K562 (cell line): ENCODE measurements around the gene ARHGEF3. TPM values are rescaled to one million over a fixed set of nuclear protein-coding genes. Genes with fewer than 3 reads are reported as not detected.

Source experiments
- ATAC-seq: fragments of 200-7000 bp; cut with Tn5 transposase; 3 replicates; pipeline ENCODE4 v1.9.1; 2020; ENCODE audit warnings: moderate library complexity
- BruUV-seq: library from RNA; stranded (reverse); fragments of 400-500 nt; replicated peaks from 2 replicates; lab custom pipeline; 2021; lab: Mats Ljungman, UMichigan
- CTCF ChIA-PET: fragments of 300-600 bp; formaldehyde crosslinking; extraction: SDS; loops from one replicate; lab custom pipeline; 2021; ENCODE audit warnings: low intra/inter-chr PET ratio; lab: Yijun Ruan, JAX
- POLR2A ChIA-PET: fragments of 300-600, 350-650 bp; sonication (Branson Sonifier 250); formaldehyde crosslinking; extraction: SDS; loops from one replicate; lab custom pipeline; 2021; ENCODE audit warnings: antibody characterized with exemption, inconsistent platforms; lab: Yijun Ruan, JAX
- DNase-seq, 4 experiments: peaks; one replicate each; pipeline versions ENCODE4 v3.0.0 to v3.0.0-alpha.2; 2011 to 2018; ENCODE audit warnings: low spot score in 3 of 4, mixed read lengths in 3 of 4; ENCODE audit errors: extremely low read depth in 1 of 4
- FAIRE-seq: peaks from 2 replicates; lab custom pipeline; 2011; peaks lifted over from hg19 to GRCh38; lab: Jason Lieb, UNC
- H2AFZ ChIP-seq: 2 replicates; pipeline ENCODE4 v1.6.0; 2011; ENCODE audit warnings: low read depth, low read length, control low read depth, inconsistent platforms
- H3K27ac ChIP-seq: fragments of 200-600 bp; 3 replicates; pipeline ENCODE4 v1.8.0; 2011; ENCODE audit warnings: low read depth, mild to moderate bottlenecking, control low read depth, inconsistent platforms, low read length, moderate library complexity, mixed read lengths; ENCODE audit errors: extremely low read depth
- H3K27me3 ChIP-seq, 2 experiments: fragments of 300-600 bp in 1 of 2; 2 replicates in 1 of 2; 3 replicates in 1 of 2; pipeline versions ENCODE4 v1.6.0 to v1.8.0; 2011; ENCODE audit warnings: inconsistent platforms in 2 of 2, low read length in 2 of 2, mild to moderate bottlenecking in 1 of 2, mixed read lengths in 1 of 2, moderate library complexity in 1 of 2; ENCODE audit not compliant: control insufficient read depth in 2 of 2, insufficient read depth in 2 of 2
- H3K36me3 ChIP-seq: fragments of 300-600 bp; 3 replicates; pipeline ENCODE4 v1.8.0; 2011; ENCODE audit warnings: mild to moderate bottlenecking, low read length, inconsistent platforms; ENCODE audit not compliant: control insufficient read depth, insufficient read depth
- H3K4me1 ChIP-seq, 2 experiments: fragments of 200-600 bp in 1 of 2; replicated peaks in 1 of 2; 2 replicates in 1 of 2; 3 replicates in 1 of 2; pipeline versions ENCODE4 v1.5.1 to v1.8.0; 2011; ENCODE audit warnings: inconsistent platforms in 2 of 2, low read length in 2 of 2, mild to moderate bottlenecking in 1 of 2, mixed read lengths in 1 of 2, moderate library complexity in 1 of 2; ENCODE audit not compliant: control insufficient read depth in 2 of 2, insufficient read depth in 2 of 2
- H3K4me2 ChIP-seq: 2 replicates; pipeline ENCODE4 v1.6.1; 2011; ENCODE audit warnings: low read length, control low read depth, inconsistent platforms, mixed read lengths; ENCODE audit not compliant: insufficient read depth
- H3K4me3 ChIP-seq: fragments of 200-600 bp; sonication (generic), shearing (Covaris generic); 2 replicates; pipeline ENCODE4 v1.5.1; 2016; ENCODE audit warnings: control low read depth, inconsistent platforms
- H3K79me2 ChIP-seq: fragments of 200-600 bp; 3 replicates; pipeline ENCODE4 v1.8.0; 2011; ENCODE audit warnings: low read length, inconsistent platforms; ENCODE audit not compliant: control insufficient read depth, insufficient read depth
- H3K9ac ChIP-seq, 2 experiments: 2 replicates each; pipeline versions ENCODE4 v1.6.0 to v1.6.1; 2011; ENCODE audit warnings: low read depth in 2 of 2, low read length in 2 of 2, control low read depth in 1 of 2, inconsistent platforms in 1 of 2, mild to moderate bottlenecking in 1 of 2, mixed read lengths in 1 of 2; ENCODE audit not compliant: insufficient read depth in 1 of 2
- H3K9me1 ChIP-seq: one replicate; pipeline ENCODE4 v1.6.0; 2011; ENCODE audit warnings: inconsistent platforms, mild to moderate bottlenecking, low read length, moderate library complexity; ENCODE audit not compliant: control insufficient read depth, insufficient read depth
- H3K9me3 ChIP-seq: replicated peaks from 2 replicates; pipeline ENCODE4 v1.5.1; 2011; ENCODE audit warnings: low read depth, low read length, inconsistent platforms; ENCODE audit not compliant: control insufficient read depth, insufficient read depth
- H4K20me1 ChIP-seq: replicated peaks from 2 replicates; pipeline ENCODE4 v1.6.1; 2011; ENCODE audit warnings: low read length, inconsistent platforms, mixed read lengths; ENCODE audit not compliant: control insufficient read depth, insufficient read depth
- BCL6 ChIP-seq: fragments of 250-450 bp; sonication (Bioruptor Pico); IDR thresholded peaks from 2 replicates; pipeline ENCODE4 v1.4.0; 2020
- BCOR ChIP-seq: fragments of 450-650 bp; IDR thresholded peaks from 2 replicates; pipeline ENCODE4 v1.6.1; 2016
- FOXM1 ChIP-seq, 2 experiments: fragments of 450-650 bp in 1 of 2; sonication (generic) in 1 of 2; formaldehyde crosslinking in 1 of 2; IDR thresholded peaks; 2 replicates each; pipeline versions ENCODE4 v1.6.1 to v1.9.0; 2017 to 2022; ENCODE audit warnings: low read depth in 2 of 2, mild to moderate bottlenecking in 2 of 2, missing genetic modification reagents in 1 of 2, moderate library complexity in 1 of 2
- GABPB2 ChIP-seq: fragments of 250-450 bp; sonication (Bioruptor Pico); conservative IDR thresholded peaks from 2 replicates; pipeline ENCODE4 v1.5.1; 2021; ENCODE audit warnings: mild to moderate bottlenecking
- IRF1 ChIP-seq: sonication (generic); formaldehyde crosslinking; IDR thresholded peaks from 2 replicates; pipeline ENCODE4 v1.8.0; 2022; ENCODE audit warnings: missing genetic modification reagents, mild to moderate bottlenecking, borderline replicate concordance
- JUNB ChIP-seq: fragments of 450-650 bp; formaldehyde crosslinking; conservative IDR thresholded peaks from 2 replicates; pipeline ENCODE4 v1.4.0; 2020; ENCODE audit warnings: mild to moderate bottlenecking
- KDM2B ChIP-seq: fragments of 250-450 bp; sonication (Bioruptor Pico); IDR thresholded peaks from 2 replicates; pipeline ENCODE4 v1.8.0; 2021; ENCODE audit warnings: mild to moderate bottlenecking, moderate library complexity
- NFE2L1 ChIP-seq: fragments of 450-650 bp; IDR thresholded peaks from 2 replicates; pipeline ENCODE4 v1.6.1; 2016; ENCODE audit warnings: missing genetic modification characterization, low read depth, mild to moderate bottlenecking, missing compliant biosample characterization, moderate library complexity, borderline replicate concordance
- PHF20 ChIP-seq: fragments of 450-650 bp; IDR thresholded peaks from 2 replicates; pipeline ENCODE4 v1.6.1; 2018; ENCODE audit not compliant: partially characterized antibody
- POU5F1 ChIP-seq: fragments of 150-350 bp; IDR thresholded peaks from 2 replicates; pipeline ENCODE4 v1.6.1; 2014; ENCODE audit warnings: borderline replicate concordance, low read length, low read depth, mild to moderate bottlenecking; ENCODE audit not compliant: partially characterized antibody
- TAF9B ChIP-seq: fragments of 450-650 bp; IDR thresholded peaks from 2 replicates; pipeline ENCODE4 v1.6.1; 2018; ENCODE audit warnings: mild to moderate bottlenecking; ENCODE audit not compliant: partially characterized antibody
- THAP7 ChIP-seq: fragments of 250-450 bp; sonication (Bioruptor Pico); IDR thresholded peaks from 2 replicates; pipeline ENCODE4 v1.5.0; 2021
- THRAP3 ChIP-seq: fragments of 450-650 bp; IDR thresholded peaks from 2 replicates; pipeline ENCODE4 v1.6.1; 2016; ENCODE audit warnings: mild to moderate bottlenecking, inconsistent platforms, borderline replicate concordance
- ZNF586 ChIP-seq: fragments of 450-650 bp; formaldehyde crosslinking; conservative IDR thresholded peaks from 2 replicates; pipeline ENCODE4 v1.4.0; 2020; ENCODE audit warnings: mild to moderate bottlenecking, moderate library complexity
- ZNF668 ChIP-seq: fragments of 250-450 bp; sonication (Bioruptor Pico); IDR thresholded peaks from 2 replicates; pipeline ENCODE4 v1.8.0; 2022; ENCODE audit warnings: mild to moderate bottlenecking, inconsistent platforms
- ZNF780A ChIP-seq: fragments of 250-450 bp; sonication (Bioruptor Pico); IDR thresholded peaks from 2 replicates; pipeline ENCODE4 v1.5.0; 2021; ENCODE audit warnings: mild to moderate bottlenecking
- ZSCAN29 ChIP-seq: fragments of 450-650 bp; IDR thresholded peaks from 2 replicates; pipeline ENCODE4 v1.6.1; 2017
- WGBS: fragments of 100-300 bp; shearing (Covaris generic); methylation state at CpG from one replicate; pipeline ENCODE4 v1.1.6; 2016; ENCODE audit warnings: low coverage, mixed read lengths; ENCODE audit not compliant: insufficient coverage; ENCODE audit errors: missing lambda C conversion rate; 5-methylcytosine and 5-hydroxymethylcytosine counted together
- in situ Hi-C: fragments of 300-500 bp; cut with MboI; formaldehyde crosslinking; loops from 4 replicates; pipeline ENCODE4 v1.15.0; 2018; ENCODE audit warnings: inconsistent platforms, mixed read lengths
- intact Hi-C: fragments of 100-400 bp; cut with micrococcal nuclease; formaldehyde crosslinking; loops from 2 replicates; pipeline ENCODE4 v1.14.2; 2022
- polyA plus RNA-seq, 8 experiments: library from polyadenylated mRNA; depleted of rRNA in 4 of 8; stranded (reverse) in 5 of 8; unstranded in 3 of 8; fragments of >200 nt; fragmentation: Nextera tagmentation in 2 of 8; fragmentation: Illumina TruSeq in 1 of 8; extraction: Ambion mirVana in 2 of 8; extraction: Trizol in 1 of 8; gene quantifications; 2 replicates each; pipeline versions ENCODE4 v1.2.1 to v1.2.3, GENCODE V29; 2011 to 2014; ENCODE audit warnings: inconsistent platforms in 1 of 8, missing spikeins in 1 of 8
- total RNA-seq, 7 experiments: library from RNA; depleted of rRNA in 6 of 7; stranded (reverse); fragments of >200 nt in 6 of 7; fragmentation: Illumina TruSeq in 2 of 7; extraction: Trizol in 2 of 7; gene quantifications; 2 replicates each; pipeline versions ENCODE4 v1.2.1 to v1.2.3, GENCODE V29; 2011 to 2021; ENCODE audit warnings: low replicate concordance in 1 of 7
- TF ChIP-seq, protein P1 (sequence below), 2 experiments: IDR thresholded peaks; 2 replicates each; pipeline ENCODE4 v1.6.1; 2012; ENCODE audit warnings: improper control_type of control experiment in 2 of 2, low read depth in 2 of 2, low read length in 2 of 2, borderline replicate concordance in 1 of 2

Gene ARHGEF3
- total and polyA plus RNA-seq, 9 of the 15 experiments (the other 6 are each of a cell fraction or from before 2014, with no cell fraction given), result 0.77 to 2.7 (median 1.4) TPM

DNA sequence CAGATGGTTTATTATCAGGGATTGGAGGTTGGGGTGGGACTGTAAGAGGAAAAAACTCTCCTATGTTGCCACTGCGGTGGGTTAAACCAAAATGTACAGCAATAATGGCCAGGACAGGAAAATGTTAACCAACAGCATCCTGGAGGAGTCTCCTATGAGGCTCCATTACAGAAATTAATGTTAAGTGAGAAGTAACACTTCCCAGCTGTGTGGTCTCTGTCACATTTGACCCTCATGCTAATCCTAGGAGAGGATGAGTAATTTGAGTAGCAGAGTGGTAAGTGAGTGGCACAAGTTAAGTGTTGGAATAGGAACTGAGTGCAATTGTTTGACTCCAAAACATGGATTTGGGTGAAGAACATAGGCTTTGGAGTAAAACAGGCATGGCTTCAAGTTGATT, 39.0 kb downstream of the ARHGEF3 start:
- H3K4me2 ChIP-seq, result no peak overlapping the region
- POLR2A ChIA-PET, result no interaction called here
- intact Hi-C loops (no loop called here), in situ Hi-C loops (no loop called here)
- no peaks in the 10 kb centered on the region for H4K20me1 ChIP-seq
- CTCF ChIA-PET, result no interaction called here
- no peak overlapping the region for H3K4me3 ChIP-seq
- no peaks in the 10 kb centered on the region for H3K9me3 ChIP-seq
- no peak for FAIRE-seq
- H3K9ac ChIP-seq, result no peak overlapping the region
- no peaks in the 10 kb centered on the region for H3K36me3 ChIP-seq
- H3K4me1 ChIP-seq, result no peaks in the 10 kb centered on the region
- no peaks in the 10 kb centered on the region for H3K9me1 ChIP-seq
- no TSS peak for BruUV-seq
- no peak overlapping the region for H2AFZ ChIP-seq
- H3K27ac ChIP-seq, result no peak overlapping the region
- H3K27me3 ChIP-seq, result no peaks in the 10 kb centered on the region
- no peak for DNase-seq
- no peaks in the 10 kb centered on the region for H3K79me2 ChIP-seq
- ATAC-seq, result no peak
- TF ChIP-seq IRF1 (CRISPR knock-in tag) (no peak), THAP7 (CRISPR knock-in tag) (no peak), ZSCAN29 (no peak), TAF9B (no peak), JUNB (CRISPR knock-in tag) (no peak), NFE2L1 (tag) (no peak), KDM2B (CRISPR knock-in tag) (no peak), BCOR (no peak), FOXM1 (IDR thresholded peaks at IDR 0.05; ENCODE audit: low read depth) (no peak), FOXM1 (CRISPR knock-in tag; IDR thresholded peaks at IDR 0.05; ENCODE audit: low read depth) (no peak), ZNF668 (CRISPR knock-in tag) (no peak), POU5F1 (no peak), GABPB2 (CRISPR knock-in tag) (no peak), BCL6 (CRISPR knock-in tag) (no peak), ZNF586 (CRISPR knock-in tag) (no peak), ZNF780A (no peak), THRAP3 (no peak), PHF20 (no peak)
- TF ChIP-seq, protein P1, sequence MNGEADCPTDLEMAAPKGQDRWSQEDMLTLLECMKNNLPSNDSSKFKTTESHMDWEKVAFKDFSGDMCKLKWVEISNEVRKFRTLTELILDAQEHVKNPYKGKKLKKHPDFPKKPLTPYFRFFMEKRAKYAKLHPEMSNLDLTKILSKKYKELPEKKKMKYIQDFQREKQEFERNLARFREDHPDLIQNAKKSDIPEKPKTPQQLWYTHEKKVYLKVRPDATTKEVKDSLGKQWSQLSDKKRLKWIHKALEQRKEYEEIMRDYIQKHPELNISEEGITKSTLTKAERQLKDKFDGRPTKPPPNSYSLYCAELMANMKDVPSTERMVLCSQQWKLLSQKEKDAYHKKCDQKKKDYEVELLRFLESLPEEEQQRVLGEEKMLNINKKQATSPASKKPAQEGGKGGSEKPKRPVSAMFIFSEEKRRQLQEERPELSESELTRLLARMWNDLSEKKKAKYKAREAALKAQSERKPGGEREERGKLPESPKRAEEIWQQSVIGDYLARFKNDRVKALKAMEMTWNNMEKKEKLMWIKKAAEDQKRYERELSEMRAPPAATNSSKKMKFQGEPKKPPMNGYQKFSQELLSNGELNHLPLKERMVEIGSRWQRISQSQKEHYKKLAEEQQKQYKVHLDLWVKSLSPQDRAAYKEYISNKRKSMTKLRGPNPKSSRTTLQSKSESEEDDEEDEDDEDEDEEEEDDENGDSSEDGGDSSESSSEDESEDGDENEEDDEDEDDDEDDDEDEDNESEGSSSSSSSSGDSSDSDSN (IDR thresholded peaks at IDR 0.05; ENCODE audit: borderline replicate concordance in 1 of 2, low read depth in 2 of 2, low read length in 2 of 2), result no peak
- WGBS, result 13% methylated on average over 1 of the region's 1 CpG
